ENCODE results near the gene CCDC89.

DNA sequence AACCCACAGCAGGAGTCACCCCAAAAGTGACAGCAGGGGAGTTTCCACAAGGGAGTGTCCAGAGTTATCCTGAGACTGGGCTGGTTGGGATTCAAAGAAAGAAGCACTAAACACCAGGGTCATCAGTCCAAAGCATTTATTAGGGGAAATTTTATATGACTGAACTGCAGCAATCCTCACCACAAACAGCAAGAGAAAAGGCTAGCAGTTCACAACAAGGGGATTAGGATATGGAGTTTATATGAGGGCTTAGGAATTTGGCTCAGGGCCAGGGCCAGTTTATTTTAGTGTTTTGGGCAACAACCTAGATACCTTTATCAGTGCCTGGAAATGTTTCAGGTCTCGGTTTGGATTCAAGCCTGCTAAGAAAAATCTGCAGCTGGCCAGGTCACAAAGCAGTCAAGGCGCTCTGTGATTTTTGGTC, 42.8 kb downstream of the CCDC89 start:
- TF ChIP-seq, protein P1, sequence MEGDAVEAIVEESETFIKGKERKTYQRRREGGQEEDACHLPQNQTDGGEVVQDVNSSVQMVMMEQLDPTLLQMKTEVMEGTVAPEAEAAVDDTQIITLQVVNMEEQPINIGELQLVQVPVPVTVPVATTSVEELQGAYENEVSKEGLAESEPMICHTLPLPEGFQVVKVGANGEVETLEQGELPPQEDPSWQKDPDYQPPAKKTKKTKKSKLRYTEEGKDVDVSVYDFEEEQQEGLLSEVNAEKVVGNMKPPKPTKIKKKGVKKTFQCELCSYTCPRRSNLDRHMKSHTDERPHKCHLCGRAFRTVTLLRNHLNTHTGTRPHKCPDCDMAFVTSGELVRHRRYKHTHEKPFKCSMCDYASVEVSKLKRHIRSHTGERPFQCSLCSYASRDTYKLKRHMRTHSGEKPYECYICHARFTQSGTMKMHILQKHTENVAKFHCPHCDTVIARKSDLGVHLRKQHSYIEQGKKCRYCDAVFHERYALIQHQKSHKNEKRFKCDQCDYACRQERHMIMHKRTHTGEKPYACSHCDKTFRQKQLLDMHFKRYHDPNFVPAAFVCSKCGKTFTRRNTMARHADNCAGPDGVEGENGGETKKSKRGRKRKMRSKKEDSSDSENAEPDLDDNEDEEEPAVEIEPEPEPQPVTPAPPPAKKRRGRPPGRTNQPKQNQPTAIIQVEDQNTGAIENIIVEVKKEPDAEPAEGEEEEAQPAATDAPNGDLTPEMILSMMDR (conservative IDR thresholded peaks at IDR 0.05): no peak
- TF ChIP-seq ZFX (IDR thresholded peaks at IDR 0.05): no peak

All from C4-2B (cell line).